IPS DF 19.7 (cell line): Measurements from ENCODE around the gene WBP4.
A peak's percentile ranks its signal among the peaks of the same experiment; 100 is the strongest.

ENCODE experiments used
- DNase-seq: peaks from one replicate; pipeline ENCODE4 v3.0.0-alpha.2; 2013; ENCODE audit warnings: low read depth, low spot score

Gene WBP4

DNA sequence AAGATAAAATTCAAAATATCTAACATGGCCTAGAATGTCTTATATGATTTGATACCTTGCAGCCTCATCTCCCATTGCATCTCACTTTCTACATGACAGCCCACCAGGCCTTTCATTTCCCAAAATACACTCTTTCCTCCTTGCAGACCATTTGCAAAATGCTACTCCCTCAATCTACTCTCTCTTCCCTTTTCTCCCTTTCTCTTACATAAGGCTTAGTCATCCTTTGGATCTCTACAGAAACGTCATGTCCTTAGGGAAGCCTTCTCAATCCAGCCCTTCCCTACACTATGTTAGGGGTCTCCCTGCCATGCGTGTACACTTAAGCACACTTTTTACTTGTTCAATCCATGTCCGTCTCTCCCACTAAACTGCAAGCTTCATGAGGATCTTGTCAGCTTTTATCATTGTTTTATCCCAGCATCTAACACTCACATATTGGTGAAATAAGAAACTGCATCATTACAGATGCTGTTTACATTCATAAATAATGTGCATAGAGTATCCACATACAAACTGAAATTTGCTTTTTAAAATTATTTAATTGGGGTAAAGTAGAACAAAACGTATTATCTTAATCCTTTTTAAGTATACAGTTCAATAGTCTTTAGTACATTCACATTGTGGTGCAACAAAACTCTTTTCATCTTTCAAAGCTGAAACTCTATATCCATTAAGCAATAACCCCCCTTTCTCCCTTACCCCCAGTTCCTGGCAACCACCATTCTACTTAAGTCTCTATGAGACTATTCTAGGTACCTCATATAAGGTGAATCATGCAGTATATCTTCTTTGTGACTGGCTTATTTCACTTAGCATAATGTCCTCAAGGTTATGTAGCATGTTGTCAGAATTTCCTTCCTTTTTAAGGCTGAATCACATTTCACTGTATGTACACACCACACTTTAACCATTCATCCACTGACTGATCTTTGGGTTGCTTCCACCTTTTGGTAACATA, 11.5 kb upstream of the WBP4 start:
- DNase-seq = no peak

DNA sequence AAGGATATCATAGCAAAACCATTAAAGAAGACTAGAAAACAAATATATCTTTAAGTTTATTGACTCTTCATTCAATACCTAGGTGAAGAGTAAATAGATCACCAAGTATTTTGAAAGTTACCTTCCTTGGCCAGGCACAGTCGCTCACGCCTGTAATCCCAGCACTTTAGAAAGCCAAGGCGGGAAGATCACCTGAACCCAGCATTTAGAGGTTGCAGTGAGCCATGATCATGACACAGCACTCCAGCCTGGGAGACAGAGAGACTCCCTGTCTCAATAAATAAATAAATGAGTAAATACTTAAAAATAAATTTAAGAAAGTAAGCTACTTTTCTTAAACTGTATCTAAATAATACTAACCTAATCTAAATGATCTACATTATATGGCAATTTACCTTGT, 8.9 kb upstream of the WBP4 start:
- DNase-seq = no peak

DNA sequence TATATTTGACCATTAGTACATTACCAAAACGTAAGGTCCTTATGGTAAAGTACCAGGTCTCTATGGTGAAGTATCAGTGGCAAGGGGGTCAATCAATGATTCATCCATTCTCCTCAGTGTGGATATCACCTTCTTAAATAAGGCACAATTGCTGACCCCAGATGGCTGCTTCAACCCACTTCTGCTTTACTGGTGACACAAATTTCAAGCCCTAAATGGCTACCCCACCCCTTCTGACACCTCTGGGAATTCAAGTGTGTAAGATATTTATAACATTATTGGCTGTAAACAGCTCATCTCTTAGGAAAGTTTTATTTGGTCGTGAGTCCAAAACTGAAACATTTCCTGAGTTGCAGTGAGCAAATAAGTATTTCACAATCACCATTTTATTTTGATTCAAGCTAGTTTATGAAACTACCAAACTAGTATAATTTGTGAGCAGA, 7.9 kb upstream of the WBP4 start:
- DNase-seq = no peak

DNA sequence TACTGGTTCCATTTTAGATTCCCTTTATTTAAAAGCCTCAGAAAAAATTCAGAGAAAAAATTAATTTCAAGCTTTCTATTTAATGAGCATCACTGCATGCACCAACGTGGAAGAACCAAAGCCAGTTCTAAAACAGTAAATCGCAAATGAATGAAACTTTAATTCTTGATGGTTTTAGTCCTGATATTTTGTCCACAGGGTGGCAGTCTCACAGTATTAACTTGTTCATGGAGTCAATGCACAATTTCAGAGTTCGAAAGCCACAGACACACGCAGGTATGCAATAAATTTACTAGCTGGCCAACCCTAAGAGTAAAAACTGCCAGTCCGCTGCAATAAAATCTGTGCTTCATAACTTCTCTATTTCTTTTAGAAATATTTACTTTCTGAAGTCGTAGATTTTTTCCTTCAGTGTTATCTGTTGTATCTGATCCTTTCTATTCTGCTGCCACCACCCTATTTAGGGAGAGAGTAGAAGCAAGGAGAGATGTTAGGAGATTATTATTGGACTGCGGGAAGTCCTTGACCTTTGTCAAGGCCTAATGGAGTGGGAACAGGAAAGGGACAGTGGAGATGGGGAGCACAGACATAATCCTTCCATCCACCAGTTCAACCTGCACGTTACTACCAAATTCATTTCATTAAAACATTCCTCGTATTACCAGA, 7.0 kb upstream of the WBP4 start:
- no peak for DNase-seq

DNA sequence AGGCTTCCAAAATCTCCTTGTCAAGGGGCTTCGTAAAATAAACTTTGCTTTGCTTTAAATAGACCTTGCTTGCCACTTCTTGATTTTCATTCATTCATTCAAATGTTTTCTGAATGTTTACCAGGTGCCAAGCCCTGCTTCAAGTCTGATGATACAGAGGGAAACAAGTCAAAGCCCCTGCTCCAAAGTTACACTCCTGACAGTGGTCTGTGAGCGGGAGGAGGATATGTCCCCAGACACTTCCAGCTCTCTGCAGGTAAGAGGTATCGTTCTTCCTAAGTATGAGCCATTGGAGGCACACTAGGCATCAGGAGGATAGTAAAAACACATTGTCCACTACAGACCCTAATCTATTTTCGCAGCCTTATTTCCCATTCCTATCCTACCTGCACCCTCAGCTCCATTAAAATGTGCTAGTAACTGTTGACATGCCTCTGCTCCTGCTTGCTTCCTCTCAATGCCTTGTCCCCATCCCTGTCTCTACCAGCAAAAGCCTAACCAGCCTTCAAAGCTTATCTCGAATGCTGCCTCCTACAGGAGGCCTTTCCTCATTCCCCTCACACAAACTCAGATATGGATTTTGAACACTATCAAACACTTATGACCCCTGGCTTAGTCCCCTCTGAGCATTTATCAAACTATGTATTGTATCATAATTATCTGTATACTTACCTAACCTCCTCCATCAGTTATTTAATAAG, 6.2 kb upstream of the WBP4 start:
- no peak for DNase-seq

DNA sequence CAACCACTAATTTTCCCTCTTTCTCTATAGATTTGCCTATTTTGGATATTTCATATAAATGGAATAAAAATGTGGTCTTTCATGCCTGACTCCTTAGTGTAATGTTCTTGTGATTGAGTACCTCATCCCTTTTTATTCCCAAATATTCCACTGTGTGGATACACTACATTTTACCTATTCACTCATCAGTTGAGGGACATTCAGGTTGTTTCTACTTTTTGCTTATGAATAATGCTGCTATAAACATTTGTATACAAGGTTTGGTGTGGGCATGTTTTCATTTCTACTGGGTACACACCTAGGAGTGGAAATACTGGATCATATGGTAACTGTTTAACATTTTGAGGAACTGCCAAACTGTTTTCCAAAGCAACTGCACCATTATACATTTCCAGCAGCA, 5.1 kb upstream of the WBP4 start:
- no peak for DNase-seq

DNA sequence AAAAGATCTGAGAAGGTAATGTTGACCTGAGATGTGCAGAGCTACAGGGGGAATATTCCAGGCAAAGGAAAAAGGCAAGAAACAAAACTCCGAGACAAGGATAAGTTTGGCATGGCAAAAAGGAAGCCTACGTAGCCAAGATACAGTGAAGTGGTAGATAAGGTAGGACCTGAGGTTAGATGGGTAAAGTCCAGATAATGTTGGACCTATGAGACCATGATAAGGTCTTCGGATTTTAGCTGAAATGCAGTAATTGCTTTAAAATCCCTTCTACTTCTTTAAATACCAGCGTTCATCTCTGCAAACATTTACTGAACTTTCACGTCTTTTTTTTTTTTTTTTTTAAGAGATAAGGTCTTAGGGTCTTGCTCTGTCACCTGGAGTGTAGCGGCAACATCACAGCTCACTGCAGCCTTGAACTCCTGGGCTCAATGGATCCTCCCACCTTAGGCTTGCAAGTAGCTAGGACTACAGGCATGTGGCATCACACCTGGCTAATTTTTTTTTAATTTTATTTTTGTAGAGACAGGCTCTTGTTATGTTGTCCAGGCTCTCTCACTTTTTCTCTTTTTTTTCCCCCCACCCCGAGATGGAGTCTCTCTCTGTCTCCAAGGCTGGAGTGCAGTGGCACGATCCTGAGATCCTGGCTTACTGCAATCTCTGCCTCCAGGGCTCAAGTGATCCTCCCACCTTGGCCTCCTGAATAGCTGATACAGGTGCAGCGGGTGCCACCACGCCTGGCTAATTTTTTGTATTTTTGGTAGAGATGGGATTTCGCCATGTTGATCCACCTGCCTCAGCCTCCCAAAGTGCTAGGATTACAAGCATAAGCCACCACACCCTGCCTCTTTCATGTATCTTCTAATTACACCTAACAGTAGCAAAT, 4.2 kb upstream of the WBP4 start:
- no peak for DNase-seq

DNA sequence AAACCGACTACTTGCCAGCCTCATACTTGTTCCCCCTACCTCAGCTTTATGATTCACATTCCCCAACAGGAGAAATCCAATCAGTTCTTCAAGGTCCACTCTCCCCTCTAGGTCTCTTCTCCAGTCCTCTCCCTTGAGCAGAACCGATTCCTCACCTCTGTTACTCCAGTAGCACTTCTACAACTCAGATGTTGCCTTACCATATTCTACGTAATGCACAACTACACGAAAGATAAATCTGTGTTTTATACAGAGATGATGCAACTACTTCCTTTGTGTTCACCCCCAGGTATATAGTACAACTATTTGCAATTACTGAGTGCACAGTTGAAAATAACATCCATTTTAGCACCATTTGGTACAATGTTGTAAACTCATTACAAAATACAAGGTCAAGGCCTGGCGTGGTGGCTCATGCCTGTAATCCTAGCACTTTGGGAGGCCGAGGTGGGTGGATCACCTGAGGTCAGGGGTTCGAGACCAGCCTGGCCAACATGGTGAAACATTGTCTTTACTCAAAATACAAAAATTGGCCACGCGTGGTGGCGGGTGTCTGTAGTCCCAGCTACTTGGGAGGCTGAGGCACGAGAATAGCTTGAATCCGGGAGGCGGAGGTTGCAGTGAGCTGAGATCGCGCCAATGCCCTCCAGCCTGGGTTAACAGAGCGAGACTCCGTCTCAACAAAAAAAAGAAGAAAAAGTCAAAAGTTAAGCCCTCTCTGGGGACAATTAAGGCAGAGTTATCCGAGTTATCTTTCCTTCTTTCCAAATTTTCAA, 2.8 kb upstream of the WBP4 start:
- DNase-seq = no peak

DNA sequence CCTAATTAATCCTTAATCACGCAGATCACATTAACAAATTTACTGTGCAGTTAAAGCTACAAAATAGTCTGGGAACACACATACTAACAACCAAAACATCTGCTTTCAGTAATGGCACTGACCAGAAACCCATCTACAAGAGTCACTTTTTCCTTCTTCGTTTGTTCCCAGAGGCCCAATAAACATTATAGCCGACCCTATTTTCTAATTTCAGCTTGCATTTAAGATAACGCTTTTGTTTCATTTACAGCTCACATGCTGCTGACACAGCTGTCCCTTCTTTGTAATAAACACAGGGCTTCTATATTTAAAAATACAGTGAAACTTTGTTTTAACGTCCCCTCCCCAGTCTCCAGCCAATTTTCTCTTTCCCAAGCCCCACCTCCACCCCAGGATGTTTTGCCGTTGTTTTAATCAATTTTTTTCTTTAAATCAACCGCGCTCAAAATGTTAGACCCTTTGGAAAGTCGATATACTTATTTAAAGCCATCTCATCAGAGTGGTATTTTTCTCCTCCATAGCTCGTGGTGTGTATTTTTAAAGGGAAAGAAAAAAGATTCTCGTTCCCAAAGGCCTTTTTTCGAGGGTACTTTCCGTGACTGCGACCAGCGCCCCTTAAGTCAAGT, 1.7 kb upstream of the WBP4 start:
- DNase-seq = no peak

DNA sequence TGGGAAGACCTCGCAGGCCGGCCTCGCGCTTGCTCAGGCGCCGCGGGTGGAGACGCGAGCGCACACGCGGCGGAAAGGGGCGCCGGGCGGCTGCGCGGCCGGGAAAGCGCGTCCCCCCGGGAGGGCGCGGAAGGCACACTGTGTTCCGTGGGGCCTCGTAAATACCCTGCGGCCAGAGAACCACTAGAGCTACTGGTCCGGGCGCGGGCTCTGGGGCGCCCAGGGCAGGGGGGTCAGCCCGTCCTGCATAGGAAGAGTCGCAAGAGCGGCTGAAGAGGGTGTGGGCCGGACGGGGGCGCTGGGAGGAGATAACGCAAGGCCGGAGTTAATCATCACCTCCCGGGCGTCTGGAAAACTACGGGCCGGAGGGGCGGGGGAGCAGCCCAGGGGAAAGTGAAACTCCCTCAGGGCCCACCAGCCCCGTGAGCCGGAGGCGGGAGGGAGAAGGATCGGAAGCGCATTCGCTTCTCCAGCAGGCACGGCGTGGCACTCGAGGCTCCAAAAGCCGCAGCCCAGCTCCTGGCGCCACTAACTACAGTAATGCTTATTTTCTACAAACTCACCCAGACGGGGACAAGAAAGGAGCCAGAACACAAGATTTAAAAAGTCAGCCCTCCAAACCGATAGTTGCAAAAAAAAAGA, 1.1 kb upstream of the WBP4 start:
- DNase-seq = peak; percentile 57

DNA sequence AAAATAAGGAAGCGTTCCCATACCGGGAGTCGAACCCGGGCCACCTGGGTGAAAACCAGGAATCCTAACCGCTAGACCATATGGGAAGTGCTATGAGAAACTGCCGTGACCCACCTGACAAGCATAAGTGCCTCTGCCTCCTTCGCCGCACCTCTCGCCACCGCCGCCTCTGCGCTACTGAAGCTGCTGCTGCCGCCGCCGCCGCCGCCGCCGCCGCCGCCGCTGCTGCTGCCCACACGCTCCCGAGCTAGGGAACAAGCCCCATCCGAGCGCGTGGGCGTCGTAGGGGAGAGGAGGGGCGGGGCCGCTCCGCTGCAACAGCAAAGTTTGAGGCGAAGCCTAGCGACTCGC, 610 bp upstream of the WBP4 start:
- no peak for DNase-seq

DNA sequence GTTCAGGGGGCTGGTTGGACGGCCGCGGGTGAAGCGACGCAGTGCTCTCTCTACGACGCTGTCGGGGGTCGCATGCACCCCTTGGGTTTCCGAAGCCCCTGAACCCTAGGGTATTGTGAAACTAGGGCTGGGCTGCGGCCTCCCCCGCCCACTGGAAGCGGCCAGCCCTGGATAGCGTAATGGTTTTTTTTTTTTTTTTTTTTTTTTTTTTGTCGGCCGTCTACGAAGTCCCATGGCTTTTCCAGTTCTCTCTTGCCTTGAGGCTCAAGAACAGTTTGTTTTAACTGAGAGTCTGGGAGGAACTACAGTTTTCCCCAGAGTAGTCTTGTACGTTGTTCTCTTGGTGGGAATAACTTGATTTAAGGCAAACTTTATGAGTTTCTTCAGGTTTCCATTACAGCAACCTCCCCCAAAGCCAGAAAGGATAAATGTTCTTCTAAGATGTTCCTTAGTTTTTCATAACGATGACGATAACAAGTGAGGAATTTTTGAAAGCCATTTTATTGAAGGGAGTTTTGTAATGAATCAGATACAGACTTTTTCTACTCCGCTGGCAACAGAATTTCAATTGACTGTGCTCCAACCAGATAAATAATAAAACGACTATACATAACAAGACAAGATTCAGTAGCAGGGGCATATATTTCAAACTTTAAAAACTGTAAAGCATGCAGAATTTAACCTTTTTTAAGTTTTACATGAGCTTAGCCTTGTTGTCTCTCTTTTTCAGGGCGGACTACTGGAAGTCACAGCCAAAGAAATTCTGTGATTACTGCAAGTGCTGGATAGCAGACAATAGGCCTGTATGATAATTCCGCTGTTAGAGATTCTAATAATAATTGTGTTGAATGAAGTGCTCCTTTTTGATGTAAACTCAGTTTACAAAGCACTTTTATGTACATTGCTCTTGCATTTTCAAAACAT, 867 bp downstream of the WBP4 start:
- no peak for DNase-seq

DNA sequence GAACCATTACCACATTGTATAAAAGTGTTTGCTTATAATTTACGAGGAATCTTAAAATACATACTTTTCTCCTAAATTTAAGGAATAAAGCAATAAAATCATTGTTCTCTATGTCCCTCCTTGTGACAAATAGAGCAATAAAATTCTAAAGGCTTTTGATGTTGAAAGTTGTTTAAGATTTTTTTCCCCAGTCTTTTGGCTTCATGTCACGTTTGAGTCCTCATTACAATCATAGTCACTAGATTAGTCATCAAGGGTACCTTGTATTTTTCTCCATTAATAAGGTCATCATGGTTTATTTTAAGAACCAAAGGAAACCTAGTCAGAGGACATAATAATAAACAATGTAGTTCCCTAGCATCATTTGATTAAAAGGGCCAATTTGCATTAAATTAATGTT, 3.2 kb downstream of the WBP4 start:
- DNase-seq = no peak

DNA sequence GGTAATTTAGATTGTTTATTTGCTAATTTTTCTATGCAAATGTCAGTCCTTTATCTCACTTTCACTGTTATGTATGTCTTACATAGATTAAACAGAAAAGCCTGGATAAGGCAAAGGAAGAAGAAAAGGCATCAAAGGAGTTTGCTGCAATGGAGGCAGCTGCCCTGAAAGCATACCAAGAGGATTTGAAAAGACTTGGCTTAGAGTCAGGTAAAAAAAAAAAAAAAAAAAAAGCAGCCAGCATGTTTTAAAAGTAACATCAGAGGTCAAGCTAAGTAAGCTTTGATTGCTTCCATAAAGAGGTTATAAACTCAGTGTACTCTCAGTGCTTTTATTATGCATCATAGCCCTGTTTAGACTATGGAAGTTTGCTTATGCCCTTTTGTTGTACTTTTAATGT, 3.8 kb downstream of the WBP4 start:
- DNase-seq = no peak

DNA sequence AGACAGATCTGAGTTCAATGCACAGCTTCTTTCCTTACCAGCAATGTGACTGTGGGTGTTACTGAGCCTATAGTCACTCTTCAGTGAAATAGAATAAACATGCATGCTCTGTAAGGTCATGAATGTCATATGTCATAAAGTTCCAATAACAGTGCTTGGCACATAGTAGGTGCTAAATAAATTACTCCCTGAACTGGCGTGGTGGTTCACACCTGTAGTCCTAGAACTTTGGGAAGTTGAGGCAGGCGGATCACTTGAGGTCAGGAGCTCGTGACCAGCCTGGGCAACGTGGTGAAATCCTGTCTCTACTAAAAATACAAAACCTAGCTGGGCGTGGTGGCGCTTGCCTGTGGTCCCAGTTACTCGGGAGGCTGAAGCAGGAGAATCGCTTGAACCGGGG, 13.2 kb downstream of the WBP4 start:
- DNase-seq = no peak

DNA sequence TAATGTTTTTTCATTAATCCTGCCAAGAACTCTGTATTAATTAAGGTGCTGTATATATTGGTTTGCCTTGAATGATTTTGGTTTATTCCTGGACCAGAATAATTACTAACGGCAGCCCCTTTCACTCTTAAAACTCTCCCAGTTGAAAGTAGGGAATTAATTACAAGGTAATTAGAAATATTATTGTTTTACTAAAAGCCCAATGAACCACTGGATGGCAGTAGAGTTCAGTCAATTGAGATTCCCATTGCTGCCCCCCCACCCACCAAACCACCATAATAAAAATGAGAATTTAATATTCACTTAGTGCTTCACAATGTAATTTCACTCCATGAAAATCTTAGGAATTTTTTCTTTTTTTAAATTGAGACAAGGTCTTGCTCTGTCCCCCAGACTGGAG, 13.7 kb downstream of the WBP4 start:
- no peak for DNase-seq

DNA sequence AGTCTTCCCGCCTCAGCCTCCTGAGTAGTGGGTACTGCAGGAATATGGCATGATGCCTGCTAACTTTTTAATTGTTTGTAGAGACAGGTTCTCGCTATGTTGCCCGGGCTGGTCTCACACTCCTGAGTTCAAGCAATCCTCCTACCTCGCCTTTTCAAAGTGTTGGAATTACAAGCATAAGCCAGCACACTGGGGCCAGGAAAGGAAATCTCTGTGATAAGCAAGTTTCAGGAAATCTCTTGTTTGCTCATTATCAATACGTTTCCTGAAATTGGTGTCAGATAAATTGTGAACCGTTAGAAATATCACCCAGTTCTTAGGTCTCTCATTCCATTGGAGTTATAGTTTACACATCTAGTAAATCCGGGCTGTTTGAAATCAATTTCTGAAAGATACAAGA, 14.2 kb downstream of the WBP4 start:
- DNase-seq = no peak

DNA sequence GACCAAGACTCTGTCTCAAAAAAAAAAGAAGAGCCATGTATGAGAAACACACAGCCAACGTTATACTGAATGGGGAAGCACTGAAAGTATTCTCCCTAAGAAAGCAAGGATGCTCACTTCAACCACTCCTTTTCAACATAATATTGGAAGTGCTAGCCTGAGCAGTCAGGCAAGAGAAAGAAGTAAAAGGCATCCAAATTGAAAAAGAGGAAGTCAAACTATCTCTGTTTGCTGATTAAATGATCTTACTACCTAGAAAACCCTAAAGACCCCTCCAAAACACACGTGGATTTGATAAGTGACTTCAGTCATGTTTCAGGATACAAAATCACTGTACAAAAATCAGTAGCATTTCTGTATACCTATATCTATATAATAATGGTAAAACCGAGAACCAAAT, 16.2 kb downstream of the WBP4 start:
- DNase-seq = no peak

DNA sequence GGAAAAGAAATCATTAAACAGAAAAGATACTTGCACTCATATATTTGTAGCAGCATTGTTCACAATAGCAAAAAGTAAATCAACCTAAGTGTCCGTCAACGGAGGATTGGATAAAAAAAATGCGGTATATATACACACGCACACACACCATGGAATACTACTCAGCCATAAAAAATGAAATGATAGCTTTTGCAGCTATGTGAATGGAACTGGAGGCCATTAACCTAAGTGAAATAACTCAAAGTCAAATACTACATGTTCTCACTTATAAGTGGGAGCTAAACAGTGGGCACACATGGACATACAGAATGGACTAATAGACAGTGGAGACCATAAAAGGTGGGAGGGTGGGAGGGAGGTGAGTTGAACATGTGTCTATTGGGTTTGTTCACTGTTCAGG, 18.4 kb downstream of the WBP4 start:
- no peak for DNase-seq
